GM18870 (cell line): ENCODE results near the gene RAB31.

Experiments
- ATAC-seq: cut with Tn5 transposase; IDR thresholded peaks from one replicate; pipeline ENCODE4 v1.9.1; 2021; ENCODE audit warnings: moderate library complexity; ENCODE audit not compliant: unreplicated experiment

RAB31 gene

GRCh38 chr18:9831036-9831722 lies 123.1 kb downstream of the RAB31 start:
- ATAC-seq: no peak

GRCh38 chr18:9831723-9832199 lies 123.7 kb downstream of the RAB31 start:
- ATAC-seq: no peak

- no peak for ATAC-seq
Measured at GRCh38 chr18:9832871-9833270, 124.8 kb downstream of the RAB31 start.

DNA sequence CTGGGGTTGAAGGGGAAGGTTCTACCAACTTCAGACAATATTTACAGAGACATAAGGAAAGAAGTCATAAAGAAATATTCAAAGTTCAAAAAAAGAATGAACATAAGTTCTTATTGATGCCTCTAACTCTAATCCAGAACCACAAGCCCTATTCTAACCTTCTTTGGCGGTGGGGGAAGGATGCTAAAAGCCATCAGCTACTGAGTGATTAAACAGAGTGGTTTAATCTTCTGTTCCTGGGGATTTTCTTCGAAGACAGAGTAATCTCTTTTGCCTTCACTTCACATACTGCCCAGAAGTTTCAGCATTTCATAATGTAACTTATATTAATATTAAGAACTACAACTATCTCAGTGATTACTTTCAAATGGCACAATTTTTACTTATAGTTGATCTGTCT lies 126.5 kb downstream of the RAB31 start:
- no peak for ATAC-seq

DNA sequence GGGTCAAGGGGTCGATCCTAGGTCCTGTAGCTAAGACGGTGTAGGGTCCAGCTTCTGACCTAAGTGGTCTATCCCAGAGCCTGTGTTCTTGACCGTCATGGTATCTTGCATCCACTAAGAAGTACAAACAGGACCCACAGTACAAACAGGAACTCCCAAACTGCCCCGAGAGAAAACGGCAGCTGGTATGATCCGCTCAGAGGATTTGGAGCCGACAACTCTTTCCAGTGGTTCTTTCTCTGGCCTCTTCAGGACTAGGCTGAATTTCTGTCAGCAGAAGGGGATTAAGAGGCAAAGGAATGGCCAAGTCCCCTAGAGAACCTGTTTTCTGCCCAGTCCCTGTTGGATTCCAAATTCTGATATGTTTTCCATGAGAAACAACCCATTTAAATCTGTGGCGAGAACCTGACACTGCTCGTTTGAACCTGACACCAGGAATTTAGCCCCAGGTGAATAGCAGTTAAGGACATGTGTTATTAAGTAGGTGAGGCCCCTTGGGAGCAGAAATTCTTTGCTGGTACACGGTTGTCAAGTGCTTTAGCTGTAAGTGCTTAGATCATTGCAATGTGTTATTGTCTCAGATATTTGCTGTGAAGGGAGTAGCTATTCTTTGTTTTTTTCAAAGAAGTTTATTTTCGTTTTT lies 127.1 kb downstream of the RAB31 start:
- ATAC-seq: no peak

- ATAC-seq: no peak
Measured at GRCh38 chr18:9835825-9836224, 127.7 kb downstream of the RAB31 start.

DNA sequence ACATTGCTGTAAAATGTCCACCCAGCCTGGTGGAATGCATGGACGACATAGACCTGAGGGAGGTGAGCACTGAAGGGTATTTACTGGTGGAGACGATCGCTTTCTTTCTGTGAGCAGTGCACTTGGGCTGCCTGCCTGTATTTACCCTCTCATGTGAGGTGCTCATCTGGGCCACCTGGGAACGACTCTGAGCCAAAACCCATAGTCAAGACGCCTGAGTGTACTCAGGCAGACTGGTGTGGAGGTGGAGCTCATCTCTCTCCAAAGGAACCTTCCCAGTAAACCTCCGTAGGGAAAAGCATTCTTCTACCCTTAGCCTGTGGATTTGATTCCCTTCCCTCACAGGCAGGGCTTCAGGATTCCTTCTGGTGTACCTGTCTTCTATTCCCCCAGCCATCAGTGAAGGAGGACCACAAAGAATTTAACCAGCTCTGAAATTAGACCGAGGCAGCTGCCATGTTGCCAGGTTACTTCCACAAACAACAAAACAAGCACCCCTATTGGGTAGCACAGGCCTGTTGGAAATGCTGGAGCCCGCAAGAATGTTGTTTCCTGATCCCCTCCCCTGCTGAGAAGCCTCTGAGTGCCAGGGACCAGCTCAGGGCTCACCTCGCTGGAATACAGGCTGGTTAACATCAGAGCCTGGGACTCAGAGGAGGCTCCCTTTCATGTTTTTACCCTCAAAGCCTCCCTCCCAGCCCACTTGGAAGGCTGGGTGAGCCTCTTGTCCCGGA lies 130.2 kb downstream of the RAB31 start:
- ATAC-seq: no peak

DNA sequence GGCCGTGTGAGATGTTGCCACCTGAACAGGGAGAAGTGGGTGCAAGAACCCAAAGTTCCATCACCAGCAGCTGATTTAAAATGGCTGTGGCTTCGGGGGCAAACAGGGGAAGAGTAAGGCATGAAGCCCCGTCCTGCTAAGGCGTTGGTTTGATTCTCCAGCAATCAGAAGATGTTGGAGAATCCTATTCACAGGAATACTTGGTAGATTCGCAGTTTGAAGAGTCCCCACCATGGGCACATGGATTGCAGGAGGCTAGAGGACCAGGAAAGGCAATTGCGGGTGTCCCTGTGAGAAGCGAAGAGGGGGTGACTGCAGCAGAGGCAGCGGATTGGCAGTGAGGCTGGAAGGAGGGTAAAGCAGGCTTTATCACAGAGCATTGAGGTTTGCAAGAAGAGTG lies 131.1 kb downstream of the RAB31 start:
- no peak for ATAC-seq

GRCh38 chr18:9839853-9840252 lies 131.8 kb downstream of the RAB31 start:
- no peak for ATAC-seq

DNA sequence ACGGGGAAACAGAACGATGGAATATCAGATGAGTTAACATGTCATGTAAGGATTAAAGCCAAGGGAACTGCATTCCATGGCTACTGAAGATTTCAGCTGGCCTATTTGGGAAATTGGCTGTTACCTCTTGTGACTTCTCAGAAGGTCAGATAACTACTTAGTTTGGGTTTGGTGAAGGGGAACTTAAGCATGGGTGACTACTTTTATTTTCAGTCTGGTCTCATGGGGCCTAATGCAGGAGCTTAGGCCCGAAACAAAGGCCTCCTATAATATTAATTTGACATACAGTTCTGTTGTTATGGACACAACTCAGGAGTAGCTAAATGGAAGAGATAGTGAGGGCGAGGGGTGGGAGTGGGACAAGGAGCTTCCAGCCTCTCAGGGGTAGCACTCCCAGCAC lies 133.7 kb downstream of the RAB31 start:
- no peak for ATAC-seq

DNA sequence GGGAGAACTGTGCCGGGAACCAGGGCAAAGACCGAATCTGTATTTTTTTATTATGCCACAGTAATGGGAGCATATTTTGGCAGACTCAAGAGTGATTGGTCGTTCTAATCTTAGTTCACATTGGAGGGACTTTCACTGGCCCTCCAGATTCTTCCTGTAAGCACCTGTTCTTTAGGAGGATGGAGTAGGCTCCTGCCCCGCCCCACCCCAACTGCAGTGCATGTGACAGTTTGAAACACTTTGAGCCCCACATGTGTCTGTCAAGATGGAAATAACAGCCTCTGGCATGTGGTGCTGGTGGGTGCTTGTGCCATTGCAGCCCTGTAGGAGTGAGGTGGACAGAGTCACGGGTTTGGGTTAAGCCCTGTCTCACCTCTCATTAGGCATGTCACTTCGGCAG lies 134.3 kb downstream of the RAB31 start:
- no peak for ATAC-seq

GRCh38 chr18:9845256-9845655 lies 137.2 kb downstream of the RAB31 start:
- no peak for ATAC-seq

GRCh38 chr18:9846162-9846925 lies 138.2 kb downstream of the RAB31 start:
- no peak for ATAC-seq

- ATAC-seq: no peak
Measured at GRCh38 chr18:9848170-9848879, 140.2 kb downstream of the RAB31 start.

- no peak for ATAC-seq
Measured at GRCh38 chr18:9849407-9850283, 141.5 kb downstream of the RAB31 start.

DNA sequence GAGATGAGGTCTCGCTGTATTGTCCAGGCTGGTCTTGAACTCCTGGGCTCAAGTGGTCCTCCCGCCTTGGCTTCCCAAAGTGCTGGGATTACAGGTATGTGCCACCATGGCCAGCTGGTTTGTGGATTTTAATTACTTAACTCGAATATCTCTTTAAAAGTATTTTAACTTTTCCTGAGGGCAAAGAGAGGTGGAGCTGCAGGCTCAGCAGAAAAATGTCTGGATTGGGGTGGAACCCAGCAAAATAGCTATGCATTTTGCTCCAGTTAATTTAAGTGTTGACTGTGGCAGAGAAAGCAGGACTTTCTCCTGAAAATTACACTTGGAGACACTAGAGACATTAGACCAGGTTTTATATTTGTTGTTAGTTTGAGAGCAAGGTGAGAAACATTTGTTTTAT lies 142.2 kb downstream of the RAB31 start:
- ATAC-seq: no peak

GRCh38 chr18:9851511-9851910 lies 143.4 kb downstream of the RAB31 start:
- no peak for ATAC-seq

- no peak for ATAC-seq
Measured at GRCh38 chr18:9852266-9853081, 144.4 kb downstream of the RAB31 start.
